SIG-M5 treated with dmso at 0.1 percent for 504 hours (cell line): ENCODE results near the gene HOXA4.

Experiments
- DNase-seq: peaks from one replicate; lab custom pipeline; 2025; ENCODE audit not compliant: unreplicated experiment; lab: John Stamatoyannopoulos, UW

HOXA4 gene

GRCh38 chr7:27133409-27134231, 3.1 kb upstream of the HOXA4 start:
- no peak for DNase-seq

GRCh38 chr7:27132978-27133377, 2.4 kb upstream of the HOXA4 start:
- no peak for DNase-seq

- no peak for DNase-seq
Observed at GRCh38 chr7:27132214-27132613, 1.7 kb upstream of the HOXA4 start.

- no peak for DNase-seq
Observed at GRCh38 chr7:27131390-27131819, 848 bp upstream of the HOXA4 start.

GRCh38 chr7:27129729-27130539, 623 bp downstream of the HOXA4 start:
- DNase-seq: no peak

- no peak for DNase-seq
Observed at GRCh38 chr7:27128776-27129728, 1.5 kb downstream of the HOXA4 start.

- DNase-seq: no peak
Observed at GRCh38 chr7:27128034-27128433, 2.5 kb downstream of the HOXA4 start.

- DNase-seq: no peak
Observed at GRCh38 chr7:27126596-27127327, 3.8 kb downstream of the HOXA4 start.

- no peak for DNase-seq
Observed at GRCh38 chr7:27125986-27126394, 4.6 kb downstream of the HOXA4 start.

- DNase-seq: no peak
Observed at GRCh38 chr7:27124902-27125689, 5.5 kb downstream of the HOXA4 start.

- DNase-seq: no peak
Observed at GRCh38 chr7:27124096-27124901, 6.3 kb downstream of the HOXA4 start.

GRCh38 chr7:27123477-27124053, 7.0 kb downstream of the HOXA4 start:
- no peak for DNase-seq

GRCh38 chr7:27123007-27123476, 7.5 kb downstream of the HOXA4 start:
- no peak for DNase-seq

GRCh38 chr7:27122077-27122910, 8.3 kb downstream of the HOXA4 start:
- DNase-seq: no peak

GRCh38 chr7:27121684-27122076, 8.9 kb downstream of the HOXA4 start:
- no peak for DNase-seq

- no peak for DNase-seq
Observed at GRCh38 chr7:27119412-27119911, 11.1 kb downstream of the HOXA4 start.

GRCh38 chr7:27118580-27118979, 12.0 kb downstream of the HOXA4 start:
- no peak for DNase-seq
